Erythroblast (primary cell): ENCODE measurements around the gene SNAPC1.

Source experiments
- GATA1 ChIP-seq: IDR thresholded peaks from 2 replicates; pipeline ENCODE4 v1.6.1; 2011; ENCODE audit warnings: low read depth, mild to moderate bottlenecking, control low read depth, low read length, moderate library complexity
- POLR2A ChIP-seq: IDR thresholded peaks from 2 replicates; pipeline ENCODE4 v1.6.1; 2011; ENCODE audit warnings: mild to moderate bottlenecking, low read length

GRCh38 chr14:61720294-61720661 lies 41.9 kb upstream of the SNAPC1 start:
- TF ChIP-seq POLR2A, result no peak
- TF ChIP-seq GATA1, result no peak
